Measurements from ENCODE around the gene BCL7B.

BCL7B gene

DNA sequence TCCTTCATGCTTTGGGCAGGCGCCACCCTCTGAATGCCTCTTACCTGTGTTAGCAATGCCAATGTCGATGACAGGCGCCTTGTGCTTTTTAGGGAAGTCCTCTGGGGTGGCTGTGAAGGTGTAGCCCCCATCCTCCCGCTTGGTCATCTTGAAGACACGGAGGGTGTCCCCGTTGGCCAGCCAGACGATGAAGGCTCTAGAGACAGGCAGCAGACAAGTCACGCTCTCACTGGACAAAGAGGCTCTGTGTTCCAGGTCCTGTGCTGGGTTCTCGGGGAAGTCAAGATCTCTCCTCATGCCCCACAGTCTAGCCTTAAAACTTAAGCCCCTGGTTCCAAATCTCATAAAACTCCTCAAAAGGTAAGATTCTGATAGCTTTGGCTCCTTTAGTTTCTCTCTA, 15.8 kb upstream of the BCL7B start:
- TF ChIP-seq, protein P1, sequence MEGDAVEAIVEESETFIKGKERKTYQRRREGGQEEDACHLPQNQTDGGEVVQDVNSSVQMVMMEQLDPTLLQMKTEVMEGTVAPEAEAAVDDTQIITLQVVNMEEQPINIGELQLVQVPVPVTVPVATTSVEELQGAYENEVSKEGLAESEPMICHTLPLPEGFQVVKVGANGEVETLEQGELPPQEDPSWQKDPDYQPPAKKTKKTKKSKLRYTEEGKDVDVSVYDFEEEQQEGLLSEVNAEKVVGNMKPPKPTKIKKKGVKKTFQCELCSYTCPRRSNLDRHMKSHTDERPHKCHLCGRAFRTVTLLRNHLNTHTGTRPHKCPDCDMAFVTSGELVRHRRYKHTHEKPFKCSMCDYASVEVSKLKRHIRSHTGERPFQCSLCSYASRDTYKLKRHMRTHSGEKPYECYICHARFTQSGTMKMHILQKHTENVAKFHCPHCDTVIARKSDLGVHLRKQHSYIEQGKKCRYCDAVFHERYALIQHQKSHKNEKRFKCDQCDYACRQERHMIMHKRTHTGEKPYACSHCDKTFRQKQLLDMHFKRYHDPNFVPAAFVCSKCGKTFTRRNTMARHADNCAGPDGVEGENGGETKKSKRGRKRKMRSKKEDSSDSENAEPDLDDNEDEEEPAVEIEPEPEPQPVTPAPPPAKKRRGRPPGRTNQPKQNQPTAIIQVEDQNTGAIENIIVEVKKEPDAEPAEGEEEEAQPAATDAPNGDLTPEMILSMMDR (conservative IDR thresholded peaks at IDR 0.05; ENCODE audit: low read depth), result no peak
- POLR2A ChIA-PET (ENCODE audit: low non-redundant PET), result no interaction called here
- CTCF ChIA-PET, result no interaction called here
- no peak overlapping the region for H3K27ac ChIP-seq
- no peak for DNase-seq (ENCODE audit: low spot score)

GRCh38 chr7:73572767-73573186, 15.3 kb upstream of the BCL7B start:
- TF ChIP-seq, protein P1 (conservative IDR thresholded peaks at IDR 0.05; ENCODE audit: low read depth), result no peak
- DNase-seq (ENCODE audit: low spot score), result no peak
- POLR2A ChIA-PET (ENCODE audit: low non-redundant PET), result no interaction called here
- CTCF ChIA-PET, result interaction anchor here (0.6 to 0.8 kb wide), 2 partner anchors 153 to 675 kb away, joined by 3 read pairs; no protein-coding TSS in a partner anchor
- peak overlapping the region; percentile 5; the same call in 1 of the 2 replicates for H3K27ac ChIP-seq

DNA sequence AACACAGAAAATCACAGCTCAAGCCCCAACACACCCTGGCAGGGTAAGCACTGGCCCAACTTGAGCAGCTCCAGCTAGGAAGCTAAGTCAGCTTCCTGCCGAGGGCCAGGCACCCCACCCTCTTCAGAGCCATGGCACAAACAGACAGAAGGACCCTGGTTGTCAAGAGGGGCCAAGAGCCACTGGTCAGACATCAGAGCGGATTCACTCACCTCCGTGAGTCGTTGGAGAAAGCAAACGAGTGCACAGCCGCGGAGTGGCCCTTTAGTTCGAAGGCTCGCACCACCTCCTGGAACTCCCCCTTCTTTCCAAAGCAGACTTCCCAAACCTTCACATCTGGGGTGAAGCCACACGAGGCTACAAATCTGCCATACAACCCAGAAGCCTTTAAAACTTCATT, 13.5 kb upstream of the BCL7B start:
- ChIA-PET CTCF (no interaction called here), POLR2A (ENCODE audit: low non-redundant PET) (no interaction called here)
- TF ChIP-seq, protein P1 (conservative IDR thresholded peaks at IDR 0.05; ENCODE audit: low read depth), result no peak
- no peak for DNase-seq (ENCODE audit: low spot score)
- peak overlapping the region; percentile 8; the same call in 1 of the 2 replicates for H3K27ac ChIP-seq

GRCh38 chr7:73570521-73570920, 13.0 kb upstream of the BCL7B start:
- CTCF ChIA-PET, result no interaction called here
- peak overlapping the region; percentile 8; the same call in 1 of the 2 replicates for H3K27ac ChIP-seq
- TF ChIP-seq, protein P1 (conservative IDR thresholded peaks at IDR 0.05; ENCODE audit: low read depth), result no peak
- DNase-seq (ENCODE audit: low spot score), result no peak
- POLR2A ChIA-PET (ENCODE audit: low non-redundant PET), result no interaction called here

DNA sequence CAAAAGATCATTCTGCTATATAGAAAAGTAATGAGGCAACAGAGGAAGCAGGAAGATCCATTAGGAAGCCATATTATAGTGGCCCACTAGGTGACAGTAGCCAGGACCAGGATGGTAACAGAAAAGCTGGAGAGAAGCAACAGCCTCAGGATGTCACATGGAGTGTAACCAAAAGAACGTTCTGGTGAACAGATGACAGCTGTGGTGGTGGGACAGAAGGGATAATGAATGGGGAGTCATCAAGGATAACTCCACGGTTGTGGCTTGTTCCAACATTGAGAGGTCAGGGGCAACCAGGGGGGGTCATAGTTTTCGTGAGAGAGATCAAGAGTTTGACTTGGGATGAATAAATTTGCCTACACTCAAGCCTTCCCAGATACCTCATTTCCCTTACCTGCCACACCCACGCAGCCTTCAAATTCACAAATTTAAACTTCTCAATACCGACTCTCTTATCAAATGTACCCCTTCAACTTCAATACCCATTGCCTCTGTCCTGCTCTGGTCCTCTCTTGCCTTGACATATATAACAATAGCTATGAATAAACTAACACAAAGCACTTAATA, 11.6 kb upstream of the BCL7B start:
- DNase-seq (ENCODE audit: low spot score), result no peak
- ChIA-PET CTCF (interaction anchor here (0.6 kb wide), 1 partner anchor 25 kb away, joined by 7 read pairs; no protein-coding TSS in a partner anchor), POLR2A (ENCODE audit: low non-redundant PET) (no interaction called here)
- no peak overlapping the region for H3K27ac ChIP-seq
- TF ChIP-seq, protein P1 (conservative IDR thresholded peaks at IDR 0.05; ENCODE audit: low read depth), result no peak

- ChIA-PET POLR2A (ENCODE audit: low non-redundant PET) (no interaction called here), CTCF (interaction anchor here (0.7 kb wide), 1 partner anchor 33 kb away, joined by 4 read pairs; no protein-coding TSS in a partner anchor)
- H3K27ac ChIP-seq, result peak overlapping the region; percentile 20; the same call in 1 of the 2 replicates
- TF ChIP-seq, protein P1 (conservative IDR thresholded peaks at IDR 0.05; ENCODE audit: low read depth), result no peak
- no peak for DNase-seq (ENCODE audit: low spot score)
Observed at GRCh38 chr7:73567846-73568685, 10.6 kb upstream of the BCL7B start.

Measured in RWPE1 (cell line).